SH-SY5Y (cell line): ENCODE results near the gene SLC38A3.

ENCODE experiments used
- GATA2 ChIP-seq: IDR thresholded peaks from 2 replicates; pipeline ENCODE4 v1.6.1; 2011; ENCODE audit warnings: mild to moderate bottlenecking, low read depth, low read length
- GATA3 ChIP-seq: IDR thresholded peaks from 2 replicates; pipeline ENCODE4 v1.6.1; 2011; ENCODE audit warnings: low read depth, mild to moderate bottlenecking, low read length, moderate library complexity

DNA sequence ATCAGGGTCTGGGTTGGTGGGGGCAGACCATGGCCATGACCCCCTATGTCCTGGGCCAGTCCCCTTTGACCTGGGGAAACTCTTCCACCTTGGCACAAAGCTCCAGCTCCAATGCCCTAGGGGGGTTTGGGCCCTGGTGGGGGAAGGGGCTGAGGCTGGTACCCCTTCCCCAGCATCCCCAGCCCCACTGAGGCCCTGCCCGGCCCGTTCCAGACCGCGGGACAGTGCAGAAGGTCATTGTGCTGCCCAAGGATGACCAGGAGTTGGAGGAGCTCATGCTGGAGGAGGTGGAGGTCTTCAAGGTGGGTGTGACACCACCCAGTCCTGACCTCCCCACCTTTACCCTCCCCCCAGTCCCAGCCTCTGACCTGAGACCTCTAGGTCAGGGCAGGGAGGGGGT is 19.8 kb upstream of the SLC38A3 start:
- TF ChIP-seq GATA2 (no peak; the same call in 1 of the 2 replicates), GATA3 (no peak)
